Measurements from ENCODE around the gene PXYLP1. TPM values are rescaled to one million over a fixed set of nuclear protein-coding genes. Genes with fewer than 3 reads are reported as not detected.

Gene PXYLP1
- total and polyA plus RNA-seq, 2 of the 8 experiments (the other 6 are each of a cell fraction or from before 2014, with no cell fraction given): 19.4 to 20.6 TPM

GRCh38 chr3:141343865-141344271, 112.2 kb downstream of the PXYLP1 start:
- CTCF ChIA-PET (ENCODE audit: partially characterized antibody): interaction anchor here (1.6 to 5.9 kb wide), 2 partner anchors 17 to 107 kb away, joined by 5 to 42 read pairs; no protein-coding TSS in a partner anchor
- H3K4ac ChIP-seq (replicated peaks; ENCODE audit: insufficient read length, low read depth, low read length): no peak overlapping the region
- no peaks in the 10 kb centered on the region for H3K27me3 ChIP-seq (replicated peaks in 1 of 4; ENCODE audit: control insufficient read depth in 3 of 4, extremely low read depth in 1 of 4, insufficient read depth in 3 of 4, low read length in 3 of 4)
- no peak overlapping the region for H2BK12ac ChIP-seq (ENCODE audit: low read depth, low read length)
- H3K9me3 ChIP-seq (ENCODE audit: insufficient read depth in 2 of 2, low read depth in 1 of 2, low read length in 1 of 2): no peaks in the 10 kb centered on the region
- H4K8ac ChIP-seq (ENCODE audit: extremely low read depth, insufficient read depth, low read length): no peak overlapping the region
- no peak overlapping the region for H3K23ac ChIP-seq (ENCODE audit: insufficient read length)
- no peaks in the 10 kb centered on the region for H3K79me1 ChIP-seq (ENCODE audit: low read depth, low read length)
- H2AK5ac ChIP-seq (ENCODE audit: low read depth, low read length): no peak overlapping the region
- DNase-seq (ENCODE audit: low read depth in 1 of 2, low spot score in 2 of 2) (no peak), FAIRE-seq (no peak)
- no peak overlapping the region for H2AFZ ChIP-seq (ENCODE audit: low read length)
- H3K14ac ChIP-seq (ENCODE audit: insufficient read length): no peak overlapping the region
- H3K18ac ChIP-seq (ENCODE audit: extremely low read depth, low read length): no peak overlapping the region
- no peak overlapping the region for H3K56ac ChIP-seq (replicated peaks; ENCODE audit: insufficient read length, low read depth, low read length)
- no peak overlapping the region for H3K9ac ChIP-seq (replicated peaks in 1 of 4; ENCODE audit: extremely low read depth in 1 of 4, low read depth in 3 of 4, low read length in 3 of 4)
- POLR2A ChIA-PET (ENCODE audit: partially characterized antibody): interaction anchor here (1.2 kb wide), 1 partner anchor 8 kb away, joined by 3 read pairs; no protein-coding TSS in a partner anchor
- no peak overlapping the region for H2BK15ac ChIP-seq (ENCODE audit: low read length)
- 96% methylated on average over 3 of the region's 3 CpGs; no CpG with 5 or more reads in 1 of the 2 experiments for WGBS, 2 experiments (ENCODE audit: extremely low coverage in 1 of 2, insufficient coverage in 1 of 2, insufficient read length in 1 of 2, insufficient replicate concordance in 2 of 2, low coverage in 1 of 2, low lambda C conversion rate in 2 of 2, missing lambda C conversion rate in 1 of 2)
- no peak overlapping the region for H4K5ac ChIP-seq (ENCODE audit: insufficient read length, low read depth, low read length)
- no peaks in the 10 kb centered on the region for H3K79me2 ChIP-seq (ENCODE audit: control insufficient read depth in 1 of 2, insufficient read depth in 2 of 2, low read length in 2 of 2)
- no peaks in the 10 kb centered on the region for H3K23me2 ChIP-seq (ENCODE audit: low read depth, low read length)
- no peak overlapping the region for H2BK5ac ChIP-seq (ENCODE audit: low read depth, low read length)
- H2BK20ac ChIP-seq (ENCODE audit: low read length): no peak overlapping the region
- H2BK120ac ChIP-seq (replicated peaks; ENCODE audit: low read depth, low read length): no peak overlapping the region
- no peak overlapping the region for H4K91ac ChIP-seq (replicated peaks; ENCODE audit: insufficient read length, low read length)
- H3K27ac ChIP-seq (ENCODE audit: low read depth, low read length): no peak overlapping the region
- H4K20me1 ChIP-seq (replicated peaks in 1 of 2; ENCODE audit: control insufficient read depth in 1 of 2, insufficient read depth in 2 of 2, low read length in 2 of 2): no peaks in the 10 kb centered on the region
- no peaks in the 10 kb centered on the region for H3K4me1 ChIP-seq (replicated peaks in 1 of 4; ENCODE audit: control insufficient read depth in 3 of 4, insufficient read depth in 4 of 4, low read length in 3 of 4)
- no peak overlapping the region for H3K4me2 ChIP-seq (ENCODE audit: insufficient read depth in 1 of 2, low read depth in 2 of 2, low read length in 2 of 2)
- no peaks in the 10 kb centered on the region for H3K36me3 ChIP-seq (ENCODE audit: control insufficient read depth in 2 of 4, insufficient read depth in 4 of 4, low read length in 3 of 4)
- H3K4me3 ChIP-seq (ENCODE audit: extremely low read depth in 1 of 4, insufficient read depth in 2 of 4, low read depth in 3 of 4, low read length in 4 of 4): no peak overlapping the region
- TF ChIP-seq BRCA1 (IDR thresholded peaks at IDR 0.05; ENCODE audit: low read depth, low read length) (no peak), CBX5 (IDR thresholded peaks at IDR 0.05; ENCODE audit: low read depth, low read length) (no peak), SAP30 (IDR thresholded peaks at IDR 0.05; ENCODE audit: insufficient read depth, insufficient replicate concordance, low read length) (no peak), SP1 (IDR thresholded peaks at IDR 0.05; ENCODE audit: low read depth, low read length) (no peak), SIRT6 (IDR thresholded peaks at IDR 0.05; ENCODE audit: low read length) (no peak), RNF2 (IDR thresholded peaks at IDR 0.05; ENCODE audit: borderline replicate concordance, low read depth, low read length, missing control alignments, poor library complexity, severe bottlenecking) (no peak), SP2 (IDR thresholded peaks at IDR 0.05; ENCODE audit: low read length) (no peak), MAX (IDR thresholded peaks at IDR 0.05) (no peak), HDAC2 (IDR thresholded peaks at IDR 0.05; ENCODE audit: borderline replicate concordance in 1 of 2, low read depth in 2 of 2, low read length in 2 of 2) (no peak), GABPA (IDR thresholded peaks at IDR 0.05; ENCODE audit: borderline replicate concordance, insufficient read depth, low read length) (no peak)
